Measurements from ENCODE around the gene SLC39A11.
A peak's percentile ranks its signal among the peaks of the same experiment; 100 is the strongest.

SLC39A11 gene

GRCh38 chr17:72984145-72984925 is 108.2 kb downstream of the SLC39A11 start:
- no peak for DNase-seq

GRCh38 chr17:72982680-72983079 is 109.8 kb downstream of the SLC39A11 start:
- DNase-seq: no peak

- no peak for DNase-seq
Measured at GRCh38 chr17:72978593-72979218, 113.8 kb downstream of the SLC39A11 start.

- DNase-seq: no peak
Measured at GRCh38 chr17:72977771-72978417, 114.6 kb downstream of the SLC39A11 start.

GRCh38 chr17:72976971-72977770 is 115.3 kb downstream of the SLC39A11 start:
- DNase-seq: peak in 15 of 58 donors; percentile 2 to 30 (median 24)

- DNase-seq: no peak
Measured at GRCh38 chr17:72975509-72975908, 117.0 kb downstream of the SLC39A11 start.

GRCh38 chr17:72974605-72975232 is 117.8 kb downstream of the SLC39A11 start:
- no peak for DNase-seq

- no peak for DNase-seq
Measured at GRCh38 chr17:72972263-72972951, 120.1 kb downstream of the SLC39A11 start.

GRCh38 chr17:72971226-72971880 is 121.1 kb downstream of the SLC39A11 start:
- no peak for DNase-seq

- no peak for DNase-seq
Measured at GRCh38 chr17:72970797-72971196, 121.7 kb downstream of the SLC39A11 start.

GRCh38 chr17:72970246-72970645 is 122.2 kb downstream of the SLC39A11 start:
- peak in 12 of 58 donors; percentile 12 to 55 (median 18) for DNase-seq

- DNase-seq: no peak
Measured at GRCh38 chr17:72969293-72969906, 123.1 kb downstream of the SLC39A11 start.

- DNase-seq: no peak
Measured at GRCh38 chr17:72968798-72969197, 123.7 kb downstream of the SLC39A11 start.

- DNase-seq: no peak
Measured at GRCh38 chr17:72967977-72968585, 124.4 kb downstream of the SLC39A11 start.

- DNase-seq: peak in 4 of 58 donors; percentile 2 to 38 (median 22)
Measured at GRCh38 chr17:72967277-72967970, 125.1 kb downstream of the SLC39A11 start.

- no peak for DNase-seq
Measured at GRCh38 chr17:72962106-72962505, 130.4 kb downstream of the SLC39A11 start.

- DNase-seq: no peak
Measured at GRCh38 chr17:72955391-72956140, 136.9 kb downstream of the SLC39A11 start.
